ENCODE measurements around the gene VPS13D. TPM values are rescaled to one million over a fixed set of nuclear protein-coding genes. Genes with fewer than 3 reads are reported as not detected.

The VPS13D gene
- total and polyA plus RNA-seq, 2 of the 4 experiments (the other 2 are of a cell fraction): 9.0 to 16.3 TPM

- H2BK5ac ChIP-seq (ENCODE audit: low read depth, low read length, poor library complexity, severe bottlenecking): no peak overlapping the region
- WGBS, 2 experiments (ENCODE audit: extremely low coverage in 2 of 2, insufficient read length in 1 of 2): no CpG with 5 or more reads among the region's 3 CpGs
- H3K4me3 ChIP-seq (ENCODE audit: insufficient read depth, low read depth, low read length): no peak overlapping the region
- H3K4ac ChIP-seq (ENCODE audit: low read depth, low read length): no peak overlapping the region
- H3K27me3 ChIP-seq (ENCODE audit: control insufficient read depth, insufficient read depth, low read length): no peaks in the 10 kb centered on the region
- no peaks in the 10 kb centered on the region for H3K9me3 ChIP-seq (ENCODE audit: control insufficient read depth, insufficient read depth, low read length)
- DNase-seq (no peak), ATAC-seq (ENCODE audit: low read depth) (no peak)
- H3K9ac ChIP-seq (ENCODE audit: low read depth, low read length): no peak overlapping the region
- H3K9me1 ChIP-seq (ENCODE audit: insufficient read depth, low read length): peaks cover 3% of the 10 kb centered on the region
- H4K5ac ChIP-seq (ENCODE audit: low read depth, low read length): no peak overlapping the region
- H3K27ac ChIP-seq (ENCODE audit: insufficient read depth, low read length): no peak overlapping the region
- BruUV-seq (replicated peaks): no TSS peak
- POLR2A ChIA-PET (ENCODE audit: unreplicated experiment): interaction anchor here (0.6 kb wide), 1 partner anchor 50 kb away, joined by 4 read pairs; no protein-coding TSS in a partner anchor
- CTCF ChIA-PET: no interaction called here
- no peaks in the 10 kb centered on the region for H4K20me1 ChIP-seq (ENCODE audit: insufficient read depth, low read length)
- no peak overlapping the region for H2BK15ac ChIP-seq (ENCODE audit: low read depth, low read length)
- no peak overlapping the region for H4K8ac ChIP-seq (ENCODE audit: low read depth in 2 of 2, low read length in 2 of 2)
- dilution Hi-C loops (cut with HindIII; ENCODE audit: low sequenced_read_pairs, unreplicated experiment) (no loop called here), in situ Hi-C loops (cut with MboI; ENCODE audit: low sequenced_read_pairs) (no loop called here), intact Hi-C loops (cut with micrococcal nuclease) (no loop called here)
- no peak overlapping the region for H2AK9ac ChIP-seq (replicated peaks; ENCODE audit: low read depth, low read length, poor library complexity)
- H2BK120ac ChIP-seq (ENCODE audit: low read depth, low read length): no peak overlapping the region
- 0 out of 4 replicates have a peak, but pooled peaks cover 0 to 3% of the 10 kb centered on the region in 2 experiments for H3K79me1 ChIP-seq (ENCODE audit: low read depth in 1 of 2, low read length in 2 of 2)
- no peak overlapping the region for H3K14ac ChIP-seq (replicated peaks; ENCODE audit: low read depth, low read length)
- H3K18ac ChIP-seq (ENCODE audit: low read depth, low read length): no peak overlapping the region
- no peak overlapping the region for H4K91ac ChIP-seq (ENCODE audit: insufficient read depth, low read depth, low read length)
- no peak overlapping the region for H2AK5ac ChIP-seq (ENCODE audit: low read depth, low read length)
- H3K4me2 ChIP-seq (ENCODE audit: low read depth, low read length): no peak overlapping the region
- no peaks in the 10 kb centered on the region; the same call in 1 of the 2 replicates for H3K4me1 ChIP-seq (ENCODE audit: control insufficient read depth, insufficient read depth, low read length)
- no peak overlapping the region for H3K56ac ChIP-seq (ENCODE audit: extremely low read depth, insufficient read depth, low read length)
- H3K36me3 ChIP-seq (ENCODE audit: control insufficient read depth, insufficient read depth, low read length): peaks cover 16% of the 10 kb centered on the region
- TF ChIP-seq POLR2A (IDR thresholded peaks at IDR 0.05; ENCODE audit: low read depth, low read length) (no peak), MXI1 (IDR thresholded peaks at IDR 0.05; ENCODE audit: borderline replicate concordance, low read depth, low read length) (no peak), CTCF (conservative IDR thresholded peaks at IDR 0.05; ENCODE audit: low read depth, low read length) (no peak), USF2 (IDR thresholded peaks at IDR 0.05; ENCODE audit: low read depth, low read length) (no peak), MAZ (IDR thresholded peaks at IDR 0.05; ENCODE audit: borderline replicate concordance, low read depth, low read length) (no peak), RFX5 (IDR thresholded peaks at IDR 0.05; ENCODE audit: low read depth, low read length) (no peak)
- no peak overlapping the region; the same call in 1 of the 2 replicates for H2BK20ac ChIP-seq (ENCODE audit: low read depth, low read length)
- H2AFZ ChIP-seq (replicated peaks; ENCODE audit: low read length, poor library complexity): no peak overlapping the region
- H3K23ac ChIP-seq (ENCODE audit: low read depth, low read length): no peak overlapping the region
These were observed 142.9 kb downstream of the VPS13D start for GRCh38 chr1:12372761-12373160.
